A549 (cell line): ENCODE measurements around the gene PHOX2A.

ENCODE experiments used
- HDAC2 ChIP-seq: fragments of 200-600 bp; sonication (generic); IDR thresholded peaks from 2 replicates; pipeline ENCODE4 v1.6.1; 2016
- MAX ChIP-seq: IDR thresholded peaks from 2 replicates; pipeline ENCODE4 v1.6.1; 2012

GRCh38 chr11:72243173-72244059 lies 560 bp downstream of the PHOX2A start:
- TF ChIP-seq MAX (no peak), HDAC2 (no peak)
